A673 (cell line): Measurements from ENCODE around the gene NDUFB4. TPM values are rescaled to one million over a fixed set of nuclear protein-coding genes. Genes with fewer than 3 reads are reported as not detected.

Experiments
- BruUV-seq: library from RNA; stranded (reverse); fragments of 400-500 nt; replicated peaks from 2 replicates; lab custom pipeline; 2021; lab: Mats Ljungman, UMichigan
- CTCF ChIA-PET: fragments of 300-600 bp; sonication (Branson Sonifier 250); formaldehyde crosslinking; loops from one replicate; lab custom pipeline; 2022; ENCODE audit warnings: antibody characterized with exemption; lab: Charles Lee
- POLR2A ChIA-PET: fragments of 300-600 bp; sonication (Branson Sonifier 250); formaldehyde crosslinking; loops from one replicate; lab custom pipeline; 2022; ENCODE audit warnings: antibody characterized with exemption; ENCODE audit not compliant: low non-redundant PET; lab: Charles Lee
- DNase-seq: peaks from one replicate; pipeline ENCODE4 v3.0.0-alpha.2; 2015; ENCODE audit warnings: low spot score
- H3K27ac ChIP-seq: fragments of 200-600 bp; sonication (generic); 2 replicates; pipeline ENCODE4 v1.5.1; 2016; ENCODE audit warnings: mixed run types, low read depth, mild to moderate bottlenecking, mixed read lengths, antibody characterized with exemption, low read length; ENCODE audit not compliant: poor library complexity, severe bottlenecking
- H3K27me3 ChIP-seq: fragments of 200-600 bp; sonication (generic); replicated peaks from 2 replicates; pipeline ENCODE4 v1.6.1; 2017; ENCODE audit warnings: mixed run types, low read depth, mild to moderate bottlenecking, mixed read lengths, antibody characterized with exemption, low read length; ENCODE audit not compliant: insufficient read depth, poor library complexity
- H3K36me3 ChIP-seq: fragments of 200-600 bp; sonication (generic); 2 replicates; pipeline ENCODE4 v1.6.1; 2016; ENCODE audit warnings: mixed run types, mild to moderate bottlenecking, mixed read lengths, antibody characterized with exemption, low read length; ENCODE audit not compliant: insufficient read depth, poor library complexity, severe bottlenecking
- H3K4me1 ChIP-seq: fragments of 200-600 bp; sonication (generic); 2 replicates; pipeline ENCODE4 v1.6.1; 2017; ENCODE audit warnings: mixed run types, mild to moderate bottlenecking, mixed read lengths, antibody characterized with exemption, low read length; ENCODE audit not compliant: insufficient read depth, poor library complexity, severe bottlenecking
- H3K4me3 ChIP-seq: fragments of 200-600 bp; sonication (generic); 2 replicates; pipeline ENCODE4 v1.5.1; 2016; ENCODE audit warnings: low read depth, mixed run types, mild to moderate bottlenecking, mixed read lengths, low read length; ENCODE audit not compliant: poor library complexity, severe bottlenecking
- H3K9me3 ChIP-seq: fragments of 200-600 bp; sonication (generic); 2 replicates; pipeline ENCODE4 v1.6.1; 2016; ENCODE audit warnings: mixed run types, low read depth, mild to moderate bottlenecking, mixed read lengths, antibody characterized with exemption, low read length; ENCODE audit not compliant: poor library complexity, severe bottlenecking
- CTCF ChIP-seq: fragments of 300-800, 200-600 bp; sonication (generic); conservative IDR thresholded peaks from 2 replicates; pipeline ENCODE4 v1.5.1; 2017; ENCODE audit warnings: low read depth, mild to moderate bottlenecking, antibody characterized with exemption, low read length, moderate library complexity, mixed read lengths
- EZH2 ChIP-seq: fragments of 200-600 bp; sonication (generic); IDR thresholded peaks from 2 replicates; pipeline ENCODE4 v1.6.1; 2017; ENCODE audit warnings: borderline replicate concordance, low read depth, mild to moderate bottlenecking, mixed read lengths, antibody characterized with exemption, low read length; ENCODE audit not compliant: poor library complexity, severe bottlenecking
- intact Hi-C: fragments of 100-400 bp; cut with micrococcal nuclease; formaldehyde crosslinking; loops from one replicate; pipeline ENCODE4 v1.10.0; 2022; ENCODE audit not compliant: unreplicated experiment
- total RNA-seq: library from RNA; stranded (reverse); gene quantifications from 2 replicates; pipeline ENCODE4 v1.2.3, GENCODE V29; 2021

The NDUFB4 gene
- total RNA-seq, 1 experiment from 2014 or later: 200 TPM

- H3K4me1 ChIP-seq: peaks cover 7% of the 10 kb centered on the region
- H3K4me3 ChIP-seq: no peak overlapping the region
- no peak for TF ChIP-seq CTCF
- no peak for TF ChIP-seq EZH2
- H3K36me3 ChIP-seq: no peaks in the 10 kb centered on the region
- no TSS peak for BruUV-seq
- intact Hi-C loops: no loop called here
- H3K27me3 ChIP-seq: no peaks in the 10 kb centered on the region
- ChIA-PET POLR2A (no interaction called here), CTCF (no interaction called here)
- DNase-seq: no peak
- no peaks in the 10 kb centered on the region for H3K9me3 ChIP-seq
- H3K27ac ChIP-seq: no peak overlapping the region
Measured at GRCh38 chr3:120641696-120642246, 45.6 kb downstream of the NDUFB4 start.

GRCh38 chr3:120642368-120642948 lies 46.3 kb downstream of the NDUFB4 start:
- no peak for TF ChIP-seq CTCF
- no peak for TF ChIP-seq EZH2
- no peak overlapping the region for H3K27ac ChIP-seq
- no peak overlapping the region for H3K4me3 ChIP-seq
- H3K4me1 ChIP-seq: peaks cover 7% of the 10 kb centered on the region
- ChIA-PET CTCF (no interaction called here), POLR2A (no interaction called here)
- H3K36me3 ChIP-seq: no peaks in the 10 kb centered on the region
- BruUV-seq: no TSS peak
- no peaks in the 10 kb centered on the region for H3K27me3 ChIP-seq
- no peak for DNase-seq
- intact Hi-C loops: no loop called here
- H3K9me3 ChIP-seq: no peaks in the 10 kb centered on the region

- peaks cover 7% of the 10 kb centered on the region for H3K4me1 ChIP-seq
- peak; percentile 33 for DNase-seq
- H3K27me3 ChIP-seq: no peaks in the 10 kb centered on the region
- H3K36me3 ChIP-seq: no peaks in the 10 kb centered on the region
- H3K27ac ChIP-seq: no peak overlapping the region
- intact Hi-C loops: no loop called here
- POLR2A ChIA-PET: no interaction called here
- BruUV-seq: no TSS peak
- CTCF ChIA-PET: no interaction called here
- H3K9me3 ChIP-seq: no peaks in the 10 kb centered on the region
- TF ChIP-seq CTCF (no peak), EZH2 (no peak)
- H3K4me3 ChIP-seq: no peak overlapping the region
Measured at GRCh38 chr3:120645083-120645845, 49.1 kb downstream of the NDUFB4 start.
